ENCODE results near the gene RNF186.

The RNF186 gene

DNA sequence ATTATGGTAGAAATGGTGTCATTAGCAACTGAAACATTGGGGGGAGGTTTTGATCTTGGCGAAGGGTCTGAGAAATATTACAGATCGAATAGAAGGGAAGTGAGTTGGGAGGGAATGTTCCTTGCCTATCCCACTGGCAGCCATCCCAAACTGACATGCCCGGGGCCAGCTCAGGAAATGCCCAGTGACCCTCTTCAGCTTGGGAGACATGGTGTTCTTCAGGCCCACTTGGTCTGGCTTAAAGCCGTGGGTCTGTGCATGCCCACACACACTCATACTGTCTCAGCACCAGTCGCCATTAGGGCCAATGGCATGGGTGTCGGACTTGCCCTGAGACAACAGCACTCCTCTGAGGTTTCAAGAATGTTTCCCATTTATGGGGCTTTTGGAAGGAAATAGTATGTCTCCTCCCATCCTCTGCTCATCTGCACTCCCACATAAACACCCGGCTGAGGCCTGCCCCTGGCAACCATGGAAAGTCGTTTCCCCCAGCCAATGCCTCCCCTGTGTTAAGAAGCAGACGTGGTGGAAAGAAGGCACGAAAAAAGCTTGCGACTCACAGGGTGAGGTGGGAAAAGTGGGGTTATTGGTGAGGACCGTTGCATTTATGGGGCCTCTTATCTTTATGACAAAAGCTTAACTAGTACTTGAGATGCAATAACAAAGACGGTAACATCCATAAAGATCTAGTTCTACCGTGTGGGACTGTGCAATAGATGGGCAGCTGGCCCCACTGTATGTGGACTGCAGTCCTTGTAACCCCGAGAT, 2.0 kb downstream of the RNF186 start:
- H3K27ac Mint-ChIP-seq: no peak overlapping the region

DNA sequence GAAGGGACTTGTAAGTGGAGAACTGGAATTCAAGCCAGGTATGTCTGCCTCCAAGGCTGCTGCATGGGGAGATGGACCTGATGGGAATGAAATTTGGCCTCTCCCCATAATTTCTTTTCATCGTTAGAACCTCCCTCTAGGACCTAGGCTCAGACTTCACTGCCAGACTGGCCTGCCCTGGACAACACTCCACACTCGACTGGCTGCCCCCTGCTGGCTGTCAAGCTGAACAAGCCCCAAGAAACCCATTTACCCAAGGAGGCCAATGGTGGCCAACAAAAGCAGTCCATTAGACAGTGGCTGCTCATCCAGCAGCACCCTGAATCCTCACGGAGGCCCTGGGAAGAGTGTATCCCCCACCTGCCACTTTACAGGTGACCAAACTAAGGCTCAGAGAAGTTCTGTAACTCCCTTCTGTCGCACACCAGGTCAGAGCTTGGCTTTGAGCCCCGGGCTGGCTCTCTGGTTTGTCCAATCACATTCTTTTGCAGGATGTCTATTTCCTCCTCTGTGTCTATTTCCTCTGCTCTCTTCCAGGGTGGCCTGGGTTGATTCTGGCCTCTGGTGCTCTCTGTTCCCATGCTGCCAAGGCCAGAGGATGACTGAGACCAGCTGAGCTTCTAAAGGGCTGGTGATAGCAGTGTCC, 3.8 kb downstream of the RNF186 start:
- Mint-ChIP-seq H3K9me3 (ENCODE audit: low read depth) (no peaks in the 10 kb centered on the region), H3K4me3 (no peak overlapping the region), H3K27ac (no peak overlapping the region)

More for the DNA sequence above, 2.0 kb downstream of the RNF186 start:
- no peak overlapping the region for H3K4me3 Mint-ChIP-seq
- H3K9me3 Mint-ChIP-seq (ENCODE audit: low read depth): no peaks in the 10 kb centered on the region
- H3K4me1 Mint-ChIP-seq (ENCODE audit: low read depth): no peaks in the 10 kb centered on the region
- H3K27me3 Mint-ChIP-seq: no peaks in the 10 kb centered on the region
- H3K36me3 Mint-ChIP-seq: no peaks in the 10 kb centered on the region

DNA sequence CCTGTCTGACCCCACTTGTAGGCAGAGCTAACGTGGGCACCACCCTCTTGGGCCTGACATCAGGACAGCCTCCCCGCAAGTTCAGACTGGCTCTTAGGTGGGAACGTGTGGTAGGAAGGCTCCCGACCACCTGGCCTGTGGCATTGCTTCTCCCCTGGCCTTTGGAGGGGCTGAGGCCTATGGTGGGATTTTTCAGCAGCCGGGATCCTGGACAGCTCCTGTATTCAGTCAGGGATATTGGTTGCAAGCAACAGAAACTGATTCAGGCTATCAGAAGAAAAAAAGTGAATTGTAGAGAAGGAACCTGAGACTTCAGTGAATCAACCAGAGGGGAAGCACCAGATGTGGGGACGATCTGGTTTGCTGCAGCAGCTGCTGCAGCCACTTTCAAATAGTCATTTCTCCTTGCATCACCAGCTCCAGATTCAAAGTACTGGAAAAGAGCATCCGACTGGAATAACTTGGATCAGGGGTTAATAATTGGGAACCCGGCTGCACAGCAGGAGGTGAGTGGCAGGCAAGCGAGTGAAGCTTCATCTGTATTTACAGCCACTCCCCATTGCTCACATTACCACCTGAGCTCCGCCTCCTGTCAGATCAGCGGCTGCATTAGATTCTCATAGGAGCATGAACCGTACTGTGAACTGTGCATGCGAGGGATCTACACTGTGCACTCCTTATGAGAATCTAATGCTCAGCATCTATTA, 5.9 kb downstream of the RNF186 start:
- no peaks in the 10 kb centered on the region for H3K36me3 Mint-ChIP-seq
- no peaks in the 10 kb centered on the region for H3K9me3 Mint-ChIP-seq (ENCODE audit: low read depth)
- no peak overlapping the region for H3K27ac Mint-ChIP-seq
- no peaks in the 10 kb centered on the region for H3K4me1 Mint-ChIP-seq (ENCODE audit: low read depth)
- H3K27me3 Mint-ChIP-seq: no peaks in the 10 kb centered on the region
- no peak overlapping the region for H3K4me3 Mint-ChIP-seq

More for the DNA sequence above, 3.8 kb downstream of the RNF186 start:
- Mint-ChIP-seq H3K36me3 (no peaks in the 10 kb centered on the region), H3K4me1 (ENCODE audit: low read depth) (no peaks in the 10 kb centered on the region), H3K27me3 (no peaks in the 10 kb centered on the region)

DNA sequence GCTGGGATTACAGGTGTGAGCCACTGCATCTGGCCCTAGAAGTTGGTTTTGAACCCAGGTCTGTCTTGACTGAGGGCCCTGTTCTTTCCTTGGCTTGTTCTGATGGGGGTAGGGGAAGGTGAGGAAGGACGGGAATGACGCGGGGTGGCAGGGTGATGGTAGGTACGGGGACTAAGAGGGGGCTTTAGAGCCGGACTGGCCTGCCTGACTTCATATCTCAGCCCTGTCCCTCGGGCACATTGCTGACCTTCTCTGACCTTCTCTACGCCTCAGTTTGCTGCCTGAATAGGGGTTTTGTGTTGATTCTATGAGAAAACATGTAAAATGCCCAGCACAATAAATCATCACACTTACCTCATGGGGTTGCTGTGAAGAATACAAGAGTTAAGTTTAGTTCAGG, 6.7 kb downstream of the RNF186 start:
- H3K9me3 Mint-ChIP-seq (ENCODE audit: low read depth): no peaks in the 10 kb centered on the region
- no peaks in the 10 kb centered on the region for H3K36me3 Mint-ChIP-seq
- H3K27ac Mint-ChIP-seq: no peak overlapping the region
- no peaks in the 10 kb centered on the region for H3K27me3 Mint-ChIP-seq
- no peak overlapping the region for H3K4me3 Mint-ChIP-seq
- H3K4me1 Mint-ChIP-seq (ENCODE audit: low read depth): no peaks in the 10 kb centered on the region

DNA sequence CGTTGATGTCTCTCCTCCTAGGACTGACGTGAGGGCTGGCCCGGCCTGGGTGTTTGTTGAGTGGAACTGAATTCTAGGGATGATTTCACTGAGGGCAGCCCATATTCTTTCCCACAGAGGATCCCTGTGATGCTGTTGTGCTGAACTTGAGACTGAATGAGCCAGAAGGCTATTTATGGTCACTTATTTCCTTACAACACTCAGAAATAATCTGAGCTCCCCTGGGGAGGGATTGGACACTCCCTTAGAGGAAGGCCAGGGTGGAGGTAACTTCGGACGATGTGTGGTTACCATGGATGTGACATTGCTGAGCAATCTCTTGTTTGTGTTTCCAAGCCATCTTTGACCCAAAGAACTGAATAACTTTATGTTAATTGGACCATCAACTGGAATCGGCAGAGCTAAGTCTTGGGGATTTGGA, 10.2 kb downstream of the RNF186 start:
- Mint-ChIP-seq H3K27me3 (no peaks in the 10 kb centered on the region), H3K27ac (no peak overlapping the region), H3K9me3 (ENCODE audit: low read depth) (no peaks in the 10 kb centered on the region), H3K36me3 (no peaks in the 10 kb centered on the region), H3K4me1 (ENCODE audit: low read depth) (peaks cover 11% of the 10 kb centered on the region), H3K4me3 (no peak overlapping the region)

DNA sequence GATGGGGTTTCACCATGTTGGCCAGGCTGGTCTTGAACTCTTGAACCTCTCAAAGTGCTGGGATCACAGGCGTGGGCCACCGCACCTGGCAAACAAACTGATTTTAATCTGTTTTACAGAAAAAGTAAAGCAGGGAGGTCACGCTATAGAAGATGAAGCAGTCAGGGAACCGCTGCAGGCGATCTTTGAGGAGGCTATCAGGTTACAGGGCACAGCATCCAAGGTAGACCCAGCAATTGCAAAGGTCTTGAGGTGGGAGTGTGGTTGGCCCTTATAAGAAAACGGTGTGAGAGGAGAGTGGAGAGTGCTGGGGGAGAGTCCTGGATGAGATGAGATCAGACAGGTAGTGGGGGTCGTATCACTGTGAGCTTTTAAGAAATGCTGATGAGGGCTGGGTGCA, 12.8 kb downstream of the RNF186 start:
- no peaks in the 10 kb centered on the region for H3K9me3 Mint-ChIP-seq (ENCODE audit: low read depth)
- H3K27me3 Mint-ChIP-seq: no peaks in the 10 kb centered on the region
- no peak overlapping the region for H3K27ac Mint-ChIP-seq
- H3K36me3 Mint-ChIP-seq: no peaks in the 10 kb centered on the region
- H3K4me3 Mint-ChIP-seq: no peak overlapping the region
- peaks cover 24% of the 10 kb centered on the region for H3K4me1 Mint-ChIP-seq (ENCODE audit: low read depth)

DNA sequence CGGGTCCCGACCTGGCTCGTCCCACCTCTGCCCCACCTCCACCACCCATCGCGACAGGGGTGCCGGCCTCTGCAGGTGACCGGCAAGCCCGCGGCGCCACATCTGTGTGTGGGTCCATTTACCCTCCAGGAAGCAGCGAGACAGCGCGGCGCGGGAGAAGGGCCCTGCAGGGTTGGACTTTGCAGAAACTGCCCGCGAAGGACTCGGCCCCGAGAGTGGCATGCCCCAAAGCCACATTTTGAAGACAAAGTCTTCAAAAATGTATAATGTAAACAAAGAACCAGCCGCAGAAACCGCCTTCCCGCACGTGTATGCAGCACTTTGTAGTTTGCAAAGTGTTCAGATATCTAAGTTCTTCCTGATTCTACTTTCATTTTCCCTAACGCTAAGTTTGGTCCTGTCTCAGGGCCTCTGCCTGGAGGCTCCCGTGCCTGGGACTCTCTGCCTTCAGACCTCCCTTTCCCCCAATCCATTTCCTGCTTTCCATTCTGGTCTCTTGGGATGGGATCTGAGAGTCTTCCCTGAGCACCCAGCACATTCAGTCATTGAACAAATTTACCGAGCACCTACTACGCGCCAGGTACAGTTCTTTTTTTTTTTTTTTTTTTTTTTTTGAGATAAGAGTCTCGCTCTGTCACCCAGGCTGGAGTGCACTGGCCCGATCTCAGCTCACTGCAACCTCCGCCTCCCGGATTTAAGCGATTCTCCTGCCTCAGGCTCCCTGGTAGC, 14.8 kb downstream of the RNF186 start:
- H3K27me3 Mint-ChIP-seq: no peaks in the 10 kb centered on the region
- peaks cover 24% of the 10 kb centered on the region for H3K4me1 Mint-ChIP-seq (ENCODE audit: low read depth)
- H3K27ac Mint-ChIP-seq: peak overlapping the region; percentile 96
- H3K4me3 Mint-ChIP-seq: peak overlapping the region; percentile 90
- H3K36me3 Mint-ChIP-seq: peaks cover 2% of the 10 kb centered on the region
- no peaks in the 10 kb centered on the region for H3K9me3 Mint-ChIP-seq (ENCODE audit: low read depth)

DNA sequence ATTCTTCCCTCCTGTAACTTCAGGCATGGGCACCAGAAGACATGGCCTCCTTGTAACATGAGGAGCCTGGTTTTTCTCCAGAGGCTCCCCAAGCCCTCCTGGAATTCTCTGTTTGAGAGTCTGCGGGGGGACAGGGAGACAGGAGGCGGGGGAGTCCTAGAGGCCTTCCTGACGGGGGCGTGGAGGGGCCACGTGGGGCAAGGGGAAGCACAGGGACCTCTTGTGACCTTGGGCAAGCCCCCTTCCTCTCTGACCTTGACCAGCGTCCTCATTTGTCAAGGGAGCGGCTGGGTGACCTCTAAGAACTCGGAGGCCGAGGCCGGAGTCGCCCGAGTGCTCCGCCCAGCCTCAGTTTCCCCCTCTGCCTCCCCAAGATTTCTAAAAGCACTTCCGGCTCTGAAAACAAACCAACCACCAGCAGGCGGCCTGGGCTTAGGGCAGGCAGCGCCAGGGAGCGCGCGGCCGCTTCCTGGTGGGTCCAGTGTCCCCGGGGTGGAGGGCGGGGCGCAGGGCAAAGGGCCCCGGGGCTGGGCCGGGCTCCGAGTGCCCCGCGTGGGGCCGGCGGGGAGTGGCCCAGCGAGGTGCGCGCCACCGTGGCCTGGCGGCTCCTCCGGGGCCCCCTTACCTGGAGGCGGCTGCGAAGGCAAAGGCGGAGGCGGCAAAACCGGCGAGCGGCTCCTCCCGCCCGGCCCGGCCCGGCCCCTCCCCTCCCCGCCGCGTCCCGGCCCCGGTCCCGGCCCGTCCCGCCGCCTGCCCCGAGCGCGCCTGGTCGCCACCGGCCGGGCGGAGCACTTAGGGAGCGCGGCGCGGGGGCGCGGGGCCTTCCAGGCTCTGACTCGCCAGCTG, 15.6 kb downstream of the RNF186 start, which contains the start of gene TMCO4:
Gene TMCO4 (minus strand): TSS at position 687 of the 846 bp plus-strand sequence. CDS start 19,158 bp downstream, outside the sequence.
- Mint-ChIP-seq H3K9me3 (ENCODE audit: low read depth) (no peaks in the 10 kb centered on the region), H3K36me3 (peaks cover 4% of the 10 kb centered on the region), H3K27me3 (no peaks in the 10 kb centered on the region), H3K4me1 (ENCODE audit: low read depth) (peaks cover 26% of the 10 kb centered on the region), H3K4me3 (peak within 1 kb of the TSS; percentile 90), H3K27ac (peak within 1 kb of the TSS; percentile 96)

DNA sequence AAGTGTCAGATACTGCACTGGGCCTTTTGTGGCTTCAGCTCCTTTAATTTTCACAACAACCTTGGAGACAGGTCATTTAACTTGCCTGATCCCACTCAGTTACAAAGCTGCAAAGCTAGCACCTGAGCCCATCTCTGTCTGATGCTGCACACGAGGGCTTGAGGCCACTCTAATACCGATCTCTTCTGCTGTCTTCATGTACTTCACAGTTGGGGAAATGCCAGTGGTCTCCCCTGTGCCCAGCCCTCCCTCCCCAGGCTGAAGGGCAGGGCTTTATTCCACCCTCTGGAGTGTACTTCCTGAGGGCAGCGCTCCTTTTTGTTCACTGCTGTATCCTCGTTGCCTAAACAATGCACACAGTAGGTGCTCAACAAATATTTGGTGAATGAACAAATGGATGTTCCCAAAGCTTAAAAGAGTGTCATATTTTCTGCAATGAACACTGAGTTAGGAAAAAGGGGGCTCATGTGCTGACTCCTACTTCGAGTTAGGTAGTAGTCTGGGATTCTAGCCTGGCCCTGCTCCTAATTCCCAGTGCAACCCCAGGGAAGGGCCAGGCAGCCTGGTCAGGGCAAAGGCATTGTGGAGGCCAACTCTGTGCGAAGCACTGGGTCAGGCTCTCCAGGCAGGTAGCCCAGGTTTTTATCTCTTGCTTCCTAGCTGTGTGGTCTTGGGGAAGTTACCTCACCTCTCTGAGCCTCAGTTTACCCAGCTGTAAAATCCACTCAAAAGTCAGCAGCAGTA, 16.4 kb downstream of the RNF186 start:
- Mint-ChIP-seq H3K36me3 (peaks cover 4% of the 10 kb centered on the region), H3K4me1 (ENCODE audit: low read depth) (peaks cover 28% of the 10 kb centered on the region), H3K27ac (peak overlapping the region; percentile 94), H3K9me3 (ENCODE audit: low read depth) (no peaks in the 10 kb centered on the region), H3K4me3 (peak overlapping the region; percentile 87), H3K27me3 (no peaks in the 10 kb centered on the region)

DNA sequence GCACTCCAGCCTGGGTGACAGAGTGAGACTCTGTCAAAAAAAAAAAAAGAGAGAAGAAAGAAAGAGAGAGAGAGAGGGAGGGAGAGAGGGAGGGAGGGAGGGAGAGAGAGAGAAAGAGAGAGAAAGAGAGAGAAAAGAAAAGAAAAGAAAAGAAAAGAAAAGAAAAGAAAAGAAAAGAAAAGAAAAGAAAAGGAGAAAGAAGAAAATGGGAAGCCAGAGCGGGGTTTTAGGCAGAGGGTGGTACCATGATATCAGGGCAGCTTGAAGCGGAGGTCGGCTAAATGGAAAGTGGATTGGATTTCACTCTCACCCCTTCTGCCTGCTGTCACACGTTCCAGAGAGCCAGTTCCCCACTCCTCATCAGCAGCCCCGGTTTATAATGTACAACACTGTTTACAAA, 17.3 kb downstream of the RNF186 start:
- H3K27me3 Mint-ChIP-seq: no peaks in the 10 kb centered on the region
- H3K36me3 Mint-ChIP-seq: peaks cover 8% of the 10 kb centered on the region
- peaks cover 31% of the 10 kb centered on the region for H3K4me1 Mint-ChIP-seq (ENCODE audit: low read depth)
- peak overlapping the region; percentile 94 for H3K27ac Mint-ChIP-seq
- no peaks in the 10 kb centered on the region for H3K9me3 Mint-ChIP-seq (ENCODE audit: low read depth)
- peak overlapping the region; percentile 87 for H3K4me3 Mint-ChIP-seq

DNA sequence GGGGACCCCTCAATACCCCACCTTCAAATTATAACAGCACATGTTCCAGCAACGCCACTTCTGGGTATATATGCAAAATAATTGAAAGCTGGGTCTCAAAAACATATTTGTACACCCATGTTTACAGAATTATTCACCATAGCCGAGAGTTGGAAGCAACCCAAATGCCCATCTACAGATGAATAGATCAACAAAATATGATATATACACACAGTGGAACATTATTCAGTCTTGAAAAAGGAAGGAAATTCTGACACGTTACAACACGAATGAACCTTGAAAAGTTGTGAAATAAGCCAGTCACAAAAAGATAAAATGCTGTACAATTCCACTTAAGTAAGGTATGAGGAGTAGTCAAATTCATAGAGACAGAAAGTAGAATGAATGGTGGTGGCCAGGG, 20.5 kb downstream of the RNF186 start:
- H3K4me3 Mint-ChIP-seq: no peak overlapping the region
- peaks cover 19% of the 10 kb centered on the region for H3K36me3 Mint-ChIP-seq
- H3K4me1 Mint-ChIP-seq (ENCODE audit: low read depth): peaks cover 30% of the 10 kb centered on the region
- no peaks in the 10 kb centered on the region for H3K27me3 Mint-ChIP-seq
- H3K9me3 Mint-ChIP-seq (ENCODE audit: low read depth): no peaks in the 10 kb centered on the region
- H3K27ac Mint-ChIP-seq: no peak overlapping the region

DNA sequence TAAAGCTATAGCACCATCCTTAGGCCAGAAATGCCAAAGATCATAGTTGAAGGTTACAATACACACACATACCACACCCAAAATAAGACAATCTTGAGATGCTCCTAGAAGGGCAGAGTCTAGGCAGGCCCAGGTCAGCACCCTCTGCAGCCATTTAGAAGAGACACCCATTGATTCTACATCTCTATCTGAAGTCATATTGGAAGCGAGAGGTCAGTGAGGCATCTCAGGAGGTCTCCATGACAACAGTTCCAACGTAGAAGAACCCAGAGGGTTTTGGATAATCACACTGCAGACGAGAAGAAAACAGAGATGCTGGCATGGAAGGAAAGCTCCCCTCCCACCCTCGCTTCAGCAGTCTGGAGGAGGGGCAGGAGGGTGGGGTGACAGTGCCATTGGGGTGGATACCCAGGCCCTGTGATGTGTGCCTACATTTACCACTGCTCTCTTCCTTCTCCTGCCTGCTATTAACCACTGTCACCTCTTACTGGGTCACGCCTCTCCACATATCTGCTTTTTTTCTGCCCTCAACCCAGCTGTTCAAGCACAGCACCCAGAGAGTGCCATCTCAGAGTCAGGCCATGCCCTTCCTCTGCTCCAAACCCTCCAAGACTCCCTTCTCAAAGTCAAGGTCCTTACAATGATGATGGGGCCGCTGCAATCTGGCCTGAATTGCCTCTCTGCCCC, 21.6 kb downstream of the RNF186 start:
- Mint-ChIP-seq H3K4me3 (no peak overlapping the region), H3K9me3 (ENCODE audit: low read depth) (no peaks in the 10 kb centered on the region), H3K27me3 (no peaks in the 10 kb centered on the region), H3K27ac (no peak overlapping the region), H3K36me3 (peaks cover 21% of the 10 kb centered on the region), H3K4me1 (ENCODE audit: low read depth) (peaks cover 24% of the 10 kb centered on the region)

Data from activated naive CD8-positive, alpha-beta T cell (primary cell).